Suppressor macrophage treated with lipopolysaccharide for 1 hour (primary cell): Measurements from ENCODE around the gene CAST.

Experiments
- DNase-seq, 3 donors: peaks; one replicate each; pipeline ENCODE4 v3.0.0-alpha.2; 2020 to 2022

The CAST gene

GRCh38 chr5:96642281-96642640, 19.9 kb upstream of the CAST start:
- no peak for DNase-seq

GRCh38 chr5:96645091-96645490, 17.1 kb upstream of the CAST start:
- DNase-seq, result no peak

GRCh38 chr5:96648023-96648422, 14.2 kb upstream of the CAST start:
- DNase-seq, result peak; percentile 61 to 85 (median 79)

- peak in 2 of 3 donors; percentile 37 to 45 for DNase-seq
Observed at GRCh38 chr5:96648593-96648992, 13.6 kb upstream of the CAST start.

- DNase-seq, result no peak
Observed at GRCh38 chr5:96649251-96649662, 12.9 kb upstream of the CAST start.

GRCh38 chr5:96649681-96650540, 12.3 kb upstream of the CAST start:
- DNase-seq, result peak in 2 of 3 donors; percentile 62 to 67

- peak; percentile 21 to 49 (median 43) for DNase-seq
Observed at GRCh38 chr5:96651047-96651446, 11.1 kb upstream of the CAST start.

DNA sequence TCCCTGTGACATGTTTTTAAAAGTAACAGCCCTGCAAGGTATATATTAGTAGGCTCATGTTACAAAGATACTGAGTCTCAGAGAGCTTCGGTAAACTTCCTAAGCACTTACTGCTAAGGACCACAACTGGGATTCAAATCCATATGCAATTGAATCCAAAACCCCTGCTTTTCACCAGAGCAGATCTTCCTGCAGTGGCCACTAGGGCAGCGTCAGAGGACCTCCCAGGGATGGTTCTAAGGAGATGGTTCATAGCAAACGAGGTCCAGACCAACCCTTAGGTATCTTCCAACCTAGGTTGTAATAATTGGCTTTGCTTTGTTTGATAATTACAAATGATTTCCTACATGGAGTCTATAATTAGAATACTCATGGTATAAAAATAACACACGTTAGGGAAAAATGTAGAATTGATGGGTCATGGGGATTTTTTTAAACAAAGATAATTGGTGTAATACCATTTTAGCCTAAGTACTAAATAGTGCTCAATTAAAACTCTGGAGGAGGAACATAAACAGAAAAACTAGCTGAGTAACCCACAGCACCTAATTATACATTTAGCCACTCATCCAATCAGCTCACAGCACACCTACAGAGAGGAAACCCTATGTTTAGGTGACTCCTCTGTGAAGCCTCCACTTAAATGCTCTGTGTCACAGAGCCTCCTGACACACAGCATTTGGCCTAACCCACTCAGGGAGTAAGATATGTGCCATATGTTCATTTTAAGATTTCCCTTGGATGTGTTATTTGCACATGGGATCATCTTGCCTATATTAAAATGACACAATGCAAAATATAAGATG, 10.0 kb upstream of the CAST start:
- peak in 1 of 3 donors; percentile 33 for DNase-seq

DNA sequence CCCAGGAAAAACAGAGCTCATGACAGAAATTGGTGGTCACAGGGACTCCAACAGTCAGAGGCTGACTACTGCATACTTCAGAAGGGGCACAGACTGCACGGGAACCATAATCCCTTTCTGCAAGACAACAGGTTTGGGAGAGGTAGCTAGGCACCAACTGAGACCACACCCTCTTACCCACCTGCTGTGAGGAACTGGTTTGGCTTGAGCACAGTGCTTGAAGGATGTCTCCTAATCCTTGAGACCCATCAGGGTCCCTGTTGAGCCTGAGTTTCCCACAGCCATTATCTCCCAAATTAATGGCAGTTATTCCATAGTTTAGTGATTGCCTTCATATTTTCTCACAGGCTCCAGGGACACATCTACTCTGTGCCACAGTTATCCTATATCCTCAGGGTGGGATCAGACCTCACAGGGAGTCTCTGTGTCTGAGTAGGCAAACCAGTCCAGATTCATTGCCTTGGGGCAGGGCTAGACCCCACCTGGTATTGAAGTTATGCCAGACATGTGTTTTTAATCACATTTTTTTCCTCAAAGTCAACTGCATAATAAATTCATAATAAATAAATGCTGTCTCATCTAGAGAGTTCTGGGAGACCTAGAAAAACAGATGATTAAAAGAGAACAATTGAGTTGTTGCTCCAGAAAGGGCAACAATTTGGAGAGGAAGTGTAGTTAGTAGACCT, 9.3 kb upstream of the CAST start:
- no peak for DNase-seq

DNA sequence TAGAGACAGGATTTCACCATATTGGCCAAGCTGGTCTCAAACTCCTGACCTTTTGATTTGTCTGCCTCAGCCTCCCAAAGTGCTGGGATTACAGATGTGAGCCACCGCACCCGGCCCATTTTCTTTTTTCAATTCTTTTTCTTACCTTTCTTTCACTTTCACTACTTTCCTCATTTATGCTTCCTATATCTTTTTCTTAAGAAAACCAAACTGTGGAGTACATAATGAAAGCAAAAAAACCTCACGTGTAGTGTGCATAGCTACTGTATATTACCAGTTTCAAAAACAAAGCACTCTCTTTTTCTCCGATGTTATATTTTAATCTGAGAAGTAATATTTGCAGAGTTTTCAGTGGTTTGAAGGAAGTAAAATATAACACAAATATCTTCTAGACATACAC, 8.0 kb upstream of the CAST start:
- no peak for DNase-seq

- no peak for DNase-seq
Observed at GRCh38 chr5:96655085-96655484, 7.1 kb upstream of the CAST start.

GRCh38 chr5:96655506-96655905, 6.7 kb upstream of the CAST start:
- peak; percentile 20 to 75 (median 72) for DNase-seq

- peak; percentile 81 to 93 (median 91) for DNase-seq
Observed at GRCh38 chr5:96657068-96657467, 5.1 kb upstream of the CAST start.

GRCh38 chr5:96658272-96658671, 3.9 kb upstream of the CAST start:
- no peak for DNase-seq

GRCh38 chr5:96659170-96659569, 3.0 kb upstream of the CAST start:
- DNase-seq, result no peak

GRCh38 chr5:96660971-96661854, 963 bp upstream of the CAST start:
- DNase-seq, result peak; percentile 43 to 52 (median 45)

GRCh38 chr5:96662725-96663518, 746 bp downstream of the CAST start:
- DNase-seq, result peak; percentile 91 to 96 (median 92)

DNA sequence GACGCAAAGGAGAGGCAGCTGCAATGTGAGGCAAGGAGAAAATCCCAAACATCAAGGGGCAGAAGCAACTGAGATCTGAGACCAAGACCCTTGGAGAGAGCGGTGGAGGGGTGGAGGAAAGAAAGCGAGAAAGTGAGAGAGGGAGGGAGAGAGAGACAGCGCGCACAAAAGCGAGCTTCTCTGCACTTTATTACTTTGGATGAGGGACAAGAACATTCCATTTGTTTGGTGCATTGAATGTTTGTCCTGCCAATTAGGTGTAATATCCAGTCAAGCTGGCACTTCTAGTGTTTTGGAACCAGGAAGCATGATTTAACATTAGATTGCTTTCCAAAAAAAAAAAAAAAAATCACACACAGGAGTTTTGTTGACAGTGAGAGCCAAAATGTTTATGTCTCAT, 1.4 kb downstream of the CAST start:
- DNase-seq, result no peak

GRCh38 chr5:96664669-96665068, 2.5 kb downstream of the CAST start:
- DNase-seq, result no peak

- no peak for DNase-seq
Observed at GRCh38 chr5:96668725-96669124, 6.5 kb downstream of the CAST start.

DNA sequence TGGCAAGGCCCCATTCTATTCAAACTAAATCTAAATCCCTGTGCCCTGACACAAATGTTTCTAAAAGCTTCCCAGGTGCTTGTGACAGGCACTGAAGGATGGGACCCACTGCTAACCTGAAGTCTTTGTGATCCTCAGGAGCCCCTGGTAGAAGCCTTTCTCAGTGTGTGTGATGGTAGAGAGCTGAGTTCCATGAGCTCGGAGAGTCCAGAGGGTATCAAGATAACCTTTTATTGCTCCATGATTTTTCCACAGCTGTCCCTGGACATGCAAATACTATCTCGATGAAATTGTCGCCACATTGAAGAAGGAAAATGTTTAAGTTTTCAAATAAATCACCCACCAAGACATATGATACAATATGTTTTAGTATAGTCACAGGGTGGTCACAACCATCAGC, 7.7 kb downstream of the CAST start:
- no peak for DNase-seq
